KBM-7 (cell line): ENCODE measurements around the gene MAGI2.
"Not testable (repeated sequence)": the region's sequence is repeated elsewhere in the genome, so short reads cannot be mapped to it uniquely, and the experiment has no call there.

Source experiments
- DNase-seq: peaks from one replicate; pipeline ENCODE4 v3.0.0-alpha.2; 2015
- in situ Hi-C: fragments of 300-500 bp; cut with MboI; formaldehyde crosslinking; loops from 2 replicates; pipeline ENCODE4 v1.14.3; 2020; ENCODE audit warnings: low sequenced_read_pairs, low pct_unique_long_range_greater_than_20kb, mixed read lengths

MAGI2 gene

DNA sequence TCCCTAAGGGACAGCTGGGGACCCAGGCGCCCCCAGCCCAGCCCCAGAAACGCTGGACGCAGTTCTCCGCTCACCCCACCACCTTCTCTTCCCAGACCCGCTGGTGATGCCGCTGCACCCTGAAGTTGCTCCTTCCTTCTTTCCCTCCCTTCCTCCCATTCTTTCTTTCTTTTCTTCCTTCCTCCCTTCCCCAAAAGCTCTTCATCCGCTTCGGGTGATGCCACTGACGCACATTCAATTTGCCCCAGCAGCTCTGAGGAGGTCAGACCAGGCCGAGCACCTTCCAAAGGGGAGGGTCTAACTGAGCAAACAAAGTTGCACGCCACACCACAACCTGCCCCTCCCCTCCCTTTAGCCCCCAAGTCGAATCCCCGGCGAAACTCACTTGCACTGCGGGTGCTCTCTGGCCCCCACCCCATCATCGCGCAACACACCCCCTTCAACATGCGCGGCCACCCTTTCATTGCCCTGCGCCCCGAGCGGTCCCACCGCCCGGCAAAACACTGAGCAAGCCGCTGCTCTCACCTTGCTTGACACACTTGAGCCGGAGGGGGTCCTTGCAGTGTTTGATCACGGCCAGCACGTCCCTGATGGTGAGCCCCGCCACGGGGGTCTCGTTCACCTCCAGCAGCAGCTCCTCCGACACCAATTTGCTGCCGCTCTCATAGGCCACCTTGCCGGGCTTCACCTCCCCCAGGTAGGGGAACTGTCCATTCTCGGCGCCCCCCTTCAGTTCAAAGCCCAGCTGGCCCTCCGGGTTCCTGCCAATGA is 787 bp downstream of the MAGI2 start:
- in situ Hi-C loops = no loop called here
- no peak for DNase-seq

DNA sequence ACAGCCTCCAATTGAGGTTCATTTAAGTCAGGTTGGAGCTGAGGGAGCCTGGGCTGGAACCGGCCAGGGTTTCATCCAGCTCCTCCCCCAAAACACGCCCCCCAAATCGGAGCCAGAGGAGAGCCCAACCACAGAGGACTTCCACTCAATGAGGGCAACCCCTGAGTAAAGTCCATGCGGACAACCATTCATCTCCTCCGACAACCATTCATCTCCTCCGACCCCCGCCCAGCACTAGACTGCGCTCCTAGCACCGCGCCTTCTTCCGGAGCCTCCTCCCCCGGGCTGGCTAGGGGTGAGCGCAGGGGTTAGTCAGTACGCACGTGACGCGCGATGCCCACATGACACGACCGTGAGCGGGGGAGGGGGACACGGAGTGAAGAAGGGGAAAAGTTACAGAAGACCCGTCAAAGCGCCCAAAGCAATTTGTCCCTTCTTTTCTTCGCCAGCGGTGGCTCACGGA is 1.4 kb downstream of the MAGI2 start:
- DNase-seq = no peak
- in situ Hi-C loops = no loop called here

DNA sequence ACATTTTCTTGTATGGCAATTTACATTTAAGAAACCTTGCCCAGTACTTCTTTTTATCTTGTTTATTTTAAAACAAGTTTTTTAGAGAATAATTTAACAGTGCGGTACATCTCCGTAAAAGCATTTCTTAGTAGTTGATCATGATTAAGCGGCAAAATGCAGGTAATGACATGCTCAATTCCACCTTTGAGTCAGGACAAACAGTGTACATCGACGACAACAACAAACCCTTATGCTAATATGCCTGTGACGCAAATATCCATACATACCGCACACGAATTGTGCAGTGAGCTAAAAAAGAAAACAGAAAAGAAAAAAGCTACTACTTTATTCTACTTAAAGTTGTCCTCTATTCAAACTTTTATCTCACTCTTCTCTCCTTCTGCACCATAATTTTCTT is 1.9 kb downstream of the MAGI2 start:
- no peak for DNase-seq
- in situ Hi-C loops = no loop called here

DNA sequence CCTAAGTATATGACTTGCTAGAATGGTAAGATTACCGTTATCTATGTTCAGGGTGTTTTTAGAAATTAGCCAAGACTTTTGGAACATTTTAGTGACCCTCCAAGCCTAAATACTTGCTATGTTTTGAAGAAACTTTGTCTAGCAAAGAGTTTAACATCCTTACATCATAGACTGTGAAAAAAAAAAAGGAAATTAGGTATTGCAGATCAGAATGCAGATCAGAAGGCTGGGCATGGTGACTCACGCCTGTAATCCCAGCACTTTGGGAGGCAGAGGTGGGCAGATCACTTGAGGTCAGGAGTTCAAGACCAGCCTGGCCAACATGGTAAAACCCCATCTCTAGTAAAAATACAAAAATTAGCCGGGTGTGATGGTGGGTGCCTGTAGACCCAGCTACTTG is 10.7 kb downstream of the MAGI2 start:
- in situ Hi-C loops, DNase-seq: not testable (repeated sequence)

DNA sequence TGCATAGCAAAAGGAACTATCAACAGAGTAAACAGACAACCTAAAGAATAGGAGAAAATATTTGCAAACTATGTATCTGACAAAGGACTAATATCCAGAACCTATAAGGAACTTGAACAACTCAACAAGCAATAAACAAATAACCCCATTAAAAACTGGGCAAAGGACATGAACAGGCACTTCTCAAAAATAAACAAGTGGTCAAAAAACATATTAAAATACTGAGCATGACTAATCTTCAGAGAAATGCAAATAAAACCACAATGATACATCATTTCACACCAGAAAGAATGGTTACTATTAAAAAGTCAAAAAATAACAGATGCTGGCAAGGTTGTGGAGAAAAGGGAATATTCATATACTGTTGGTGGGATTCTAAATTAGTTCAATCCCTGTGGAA is 17.1 kb downstream of the MAGI2 start:
- in situ Hi-C loops = no loop called here
- no peak for DNase-seq

DNA sequence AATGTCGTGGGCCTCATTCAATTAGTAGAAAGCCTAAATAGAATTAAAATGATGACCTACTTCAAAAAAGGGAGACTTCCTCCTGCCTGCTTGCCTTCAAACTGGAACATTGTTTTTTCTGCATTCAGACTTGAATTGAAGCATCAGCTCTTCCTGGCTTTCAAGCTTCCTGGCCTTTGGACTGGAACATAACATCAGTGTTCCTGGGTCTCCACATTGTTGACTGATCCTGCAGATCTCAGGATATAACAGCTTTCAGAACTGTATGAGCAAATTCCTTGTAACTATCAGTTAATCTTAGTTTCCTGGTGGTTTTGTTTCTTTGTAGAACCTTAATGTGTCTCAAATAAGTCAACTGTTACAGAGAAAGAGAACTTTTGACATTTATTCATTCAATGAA is 18.6 kb downstream of the MAGI2 start:
- no peak for DNase-seq
- in situ Hi-C loops = no loop called here

DNA sequence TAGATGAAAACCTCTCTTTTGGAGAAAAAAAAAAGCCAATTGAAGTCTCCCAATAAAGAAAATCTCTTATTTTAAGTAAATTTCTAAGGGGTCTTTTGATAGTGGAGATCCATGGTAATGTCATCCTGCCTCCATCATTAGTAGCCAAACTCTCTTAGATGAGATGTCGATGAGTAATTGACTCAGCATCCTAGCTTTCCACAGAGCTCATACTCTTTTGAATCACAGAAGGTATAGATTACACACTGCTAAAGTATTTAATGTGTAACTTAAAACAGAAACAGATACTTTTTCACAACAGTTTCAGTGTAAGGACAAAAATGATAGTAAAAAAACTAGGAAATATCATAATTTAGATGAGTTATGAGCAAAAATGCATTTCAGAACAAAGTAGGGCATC is 19.4 kb downstream of the MAGI2 start:
- no peak for DNase-seq
- in situ Hi-C loops = no loop called here

DNA sequence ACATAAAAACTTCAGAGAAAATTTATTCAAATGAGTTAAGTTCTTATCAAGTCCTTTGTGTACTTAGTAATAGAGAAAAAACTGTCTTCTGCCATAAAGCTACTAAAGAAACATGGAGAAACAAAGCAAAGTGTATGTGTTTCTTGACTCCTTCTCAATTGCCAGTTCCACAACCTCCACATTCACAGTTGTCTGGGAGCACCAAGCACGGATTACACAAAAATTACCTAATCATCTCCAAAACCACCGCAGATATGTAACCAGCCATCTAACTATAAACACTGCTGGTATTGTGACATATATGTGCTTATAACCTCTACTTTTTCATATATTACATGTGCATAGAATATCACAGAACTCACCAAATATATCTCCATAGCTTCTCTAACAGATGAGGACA is 23.1 kb downstream of the MAGI2 start:
- in situ Hi-C loops = no loop called here
- no peak for DNase-seq

DNA sequence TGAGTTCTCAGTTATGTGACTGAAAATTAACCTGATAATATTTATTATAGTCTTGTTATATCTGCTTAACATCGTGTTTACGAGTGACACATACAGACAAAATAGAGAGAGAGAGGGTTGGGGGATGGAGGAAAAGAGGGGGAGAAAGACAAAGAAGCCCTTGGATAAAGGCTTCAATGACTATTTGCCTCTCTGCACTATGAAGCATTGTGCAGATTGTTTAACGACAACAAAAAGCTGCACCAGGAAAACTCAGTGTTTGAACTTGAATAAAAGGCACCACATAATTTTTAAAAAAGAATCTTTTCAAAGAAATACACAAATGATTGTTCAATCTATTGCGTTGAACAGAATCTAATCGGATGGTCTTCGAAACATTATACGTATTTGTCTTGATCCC is 27.8 kb downstream of the MAGI2 start:
- in situ Hi-C loops = no loop called here
- no peak for DNase-seq

DNA sequence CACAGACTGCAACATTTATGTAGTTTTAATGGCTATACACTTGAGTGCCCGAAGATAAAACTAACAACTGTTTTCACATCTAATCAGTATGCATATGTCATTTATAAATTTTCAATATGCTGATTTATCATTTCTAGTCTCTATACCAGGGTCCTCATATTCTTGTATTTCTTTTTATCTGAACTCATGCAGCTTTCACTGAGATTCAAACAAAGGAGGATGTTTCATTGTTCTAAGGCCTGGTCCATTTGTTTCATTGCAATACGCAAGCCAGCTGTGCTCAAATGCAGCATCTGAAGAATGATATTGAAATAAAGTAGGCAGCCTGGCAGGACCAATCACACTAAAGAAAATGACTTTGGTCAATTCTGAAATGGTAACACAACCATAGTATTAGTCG is 31.7 kb downstream of the MAGI2 start:
- DNase-seq = no peak
- in situ Hi-C loops = no loop called here

DNA sequence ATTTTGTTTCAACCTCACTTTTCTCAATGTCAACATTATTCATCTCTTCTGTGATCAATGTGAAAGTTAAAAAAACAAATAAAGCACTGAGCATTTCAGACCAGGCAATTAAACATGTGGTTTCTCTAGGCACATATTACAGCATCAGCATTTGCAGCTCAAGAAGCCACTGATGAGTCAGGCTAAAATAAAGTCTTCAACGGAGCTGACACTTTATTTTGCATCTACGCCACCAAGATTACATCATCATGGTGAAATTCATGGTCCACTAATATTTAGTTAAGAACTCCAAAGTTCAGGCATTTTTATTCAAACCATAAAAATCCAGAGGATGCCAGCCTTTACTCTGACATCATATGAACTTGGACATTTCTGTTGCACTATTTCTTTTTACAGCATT is 33.0 kb downstream of the MAGI2 start:
- in situ Hi-C loops = no loop called here
- DNase-seq = no peak

DNA sequence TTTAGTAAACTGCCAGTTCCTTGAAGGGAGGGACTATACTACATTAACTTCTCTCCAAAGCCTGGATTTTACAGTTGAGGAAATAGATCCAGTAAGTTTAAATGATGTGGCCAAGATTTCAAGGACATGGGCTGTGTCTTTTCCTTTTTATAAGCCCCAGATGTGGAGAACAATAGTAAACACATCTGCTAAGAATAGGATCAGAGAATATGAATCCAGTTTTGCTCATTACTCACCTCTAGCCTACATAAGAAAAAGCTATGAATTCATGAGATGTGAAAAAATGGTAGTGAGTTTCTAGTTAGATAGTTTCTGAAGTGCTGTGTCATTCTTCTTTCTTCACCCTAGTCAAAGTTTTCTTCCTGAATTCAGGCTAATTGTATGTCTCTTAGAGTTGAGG is 38.6 kb downstream of the MAGI2 start:
- no peak for DNase-seq

DNA sequence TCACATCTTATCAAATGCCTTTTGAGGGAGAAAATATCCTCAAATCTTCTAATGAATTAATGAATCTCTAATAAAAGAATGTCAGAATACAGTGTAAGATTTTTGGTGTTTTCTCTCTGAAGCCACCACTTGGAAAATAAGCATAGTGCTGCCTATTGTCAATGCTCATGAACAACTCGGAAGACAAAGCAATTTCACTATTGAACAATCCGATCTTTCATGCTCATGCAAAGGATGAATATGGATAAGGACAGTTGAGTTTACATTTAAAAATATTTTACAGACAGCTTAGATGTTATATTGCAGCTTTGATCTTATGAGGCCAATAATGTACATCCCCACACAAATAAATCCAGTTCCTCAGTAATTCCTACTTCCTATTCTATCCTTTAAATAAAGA is 40.6 kb downstream of the MAGI2 start:
- in situ Hi-C loops = no loop called here
- DNase-seq = no peak

More for the DNA sequence above, 38.6 kb downstream of the MAGI2 start:
- in situ Hi-C loops = no loop called here

DNA sequence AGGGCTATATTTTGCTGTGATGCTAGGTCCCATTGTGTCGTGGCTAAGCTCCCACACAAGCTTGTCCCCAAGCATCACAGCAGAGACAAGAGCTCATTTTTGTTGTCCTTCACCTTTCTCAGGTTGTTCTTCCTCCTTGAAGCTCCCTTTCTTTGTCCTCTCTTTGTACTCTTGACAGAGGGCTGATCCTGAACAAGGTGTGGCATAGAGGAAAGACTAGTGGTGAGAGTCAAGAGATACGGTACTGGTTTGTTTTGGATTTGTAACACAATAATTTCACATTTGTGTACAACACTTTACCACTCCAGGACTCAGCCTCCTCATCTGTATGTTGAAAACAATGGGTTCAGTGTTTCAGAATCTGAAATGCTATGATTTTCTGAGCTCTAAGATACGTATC is 41.0 kb downstream of the MAGI2 start:
- in situ Hi-C loops = no loop called here

DNA sequence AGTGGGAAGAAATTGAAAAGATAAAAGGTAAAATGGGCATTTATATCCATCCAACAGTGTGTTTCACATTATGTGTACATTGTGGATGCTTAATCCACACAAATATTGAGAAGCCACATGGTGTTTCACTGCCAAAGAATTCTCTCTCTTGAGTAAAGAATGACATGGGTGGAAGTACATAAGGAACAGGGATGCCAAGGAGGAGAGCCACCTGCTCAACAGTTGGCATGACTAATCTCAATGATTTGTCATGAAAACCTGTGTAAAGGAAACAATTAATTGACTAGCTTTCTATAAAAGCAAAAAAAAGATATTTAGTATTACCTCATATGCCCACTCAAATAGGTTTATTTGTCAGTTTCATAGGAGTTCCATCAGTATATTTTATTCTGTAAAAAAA is 43.1 kb downstream of the MAGI2 start:
- in situ Hi-C loops = no loop called here
- DNase-seq = no peak

More for the DNA sequence above, 41.0 kb downstream of the MAGI2 start:
- DNase-seq = no peak

DNA sequence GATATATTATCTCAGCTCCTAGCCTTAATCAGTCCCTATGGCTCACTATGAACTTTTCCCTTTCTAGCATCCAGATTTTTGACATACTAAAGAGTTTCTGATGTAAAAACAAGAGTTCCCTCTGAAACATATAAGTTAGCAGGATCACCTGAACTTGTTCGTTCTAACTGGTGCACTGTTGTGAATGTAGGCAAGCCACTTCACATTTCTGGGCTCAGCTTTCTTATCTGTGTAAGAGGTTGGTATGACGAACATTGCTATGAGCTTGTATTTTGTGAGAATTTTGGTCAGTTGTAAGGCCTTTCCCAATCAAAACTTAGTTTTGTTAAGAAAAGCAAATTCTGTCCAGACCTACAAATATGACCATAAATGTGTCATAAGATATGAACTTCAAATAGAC is 46.1 kb downstream of the MAGI2 start:
- in situ Hi-C loops = no loop called here
- DNase-seq = no peak

DNA sequence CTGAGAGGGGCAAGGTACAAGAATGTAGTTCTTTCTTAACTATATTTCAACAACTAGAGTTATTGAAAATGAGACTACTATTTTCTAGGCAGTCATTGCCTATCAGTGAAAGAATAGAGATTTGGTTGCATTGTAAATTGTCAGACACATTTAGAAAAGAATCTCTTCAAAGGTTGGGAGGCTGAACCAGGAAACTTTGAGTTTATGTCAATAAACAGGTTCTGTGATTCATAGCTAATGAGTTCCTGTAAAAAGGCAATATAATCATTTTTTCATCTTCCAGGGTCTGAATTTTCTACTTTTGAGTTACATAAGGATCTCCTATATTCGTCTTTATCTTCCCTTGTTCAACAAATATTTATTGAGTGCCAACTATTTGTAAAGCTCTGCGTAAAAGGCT is 47.1 kb downstream of the MAGI2 start:
- in situ Hi-C loops = no loop called here
- DNase-seq = no peak

DNA sequence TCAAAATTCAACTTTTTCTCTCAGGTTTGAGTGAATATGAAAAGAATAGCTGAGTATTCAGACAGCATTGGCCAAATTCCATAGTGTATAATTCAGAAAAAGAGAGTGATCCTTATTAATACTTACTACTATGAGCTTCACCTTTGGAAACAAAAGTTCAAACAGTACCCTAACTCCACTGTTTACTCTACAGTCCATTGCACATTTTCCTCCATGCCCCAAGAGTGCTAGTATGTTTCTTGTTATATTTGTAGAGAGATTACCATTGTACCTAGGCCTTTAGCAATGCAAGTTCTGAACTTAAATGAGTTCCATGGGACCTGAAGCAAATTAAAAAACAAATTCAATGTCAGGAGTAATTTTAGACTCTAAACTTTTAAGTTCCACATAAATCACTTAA is 48.1 kb downstream of the MAGI2 start:
- in situ Hi-C loops = no loop called here

DNA sequence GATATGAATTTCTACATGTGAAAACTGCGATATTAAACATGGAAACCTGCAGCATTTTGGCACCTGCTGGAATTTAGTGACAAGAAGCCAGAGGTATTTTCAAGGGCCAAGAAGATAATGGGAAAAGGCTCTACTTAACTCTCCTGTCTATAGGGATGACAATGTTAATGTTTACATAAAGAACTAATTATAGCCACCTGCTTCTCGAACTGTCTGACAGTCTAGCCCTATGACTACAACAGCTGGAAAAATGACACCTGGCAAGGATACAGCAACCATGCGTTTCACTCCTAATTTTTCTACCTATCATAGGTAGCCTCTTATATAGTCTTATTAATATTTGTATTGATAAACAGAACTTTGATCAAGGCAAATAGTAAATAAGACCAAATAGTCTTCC is 49.6 kb downstream of the MAGI2 start:
- in situ Hi-C loops = no loop called here
- DNase-seq = no peak

More for the DNA sequence above, 48.1 kb downstream of the MAGI2 start:
- DNase-seq = no peak

DNA sequence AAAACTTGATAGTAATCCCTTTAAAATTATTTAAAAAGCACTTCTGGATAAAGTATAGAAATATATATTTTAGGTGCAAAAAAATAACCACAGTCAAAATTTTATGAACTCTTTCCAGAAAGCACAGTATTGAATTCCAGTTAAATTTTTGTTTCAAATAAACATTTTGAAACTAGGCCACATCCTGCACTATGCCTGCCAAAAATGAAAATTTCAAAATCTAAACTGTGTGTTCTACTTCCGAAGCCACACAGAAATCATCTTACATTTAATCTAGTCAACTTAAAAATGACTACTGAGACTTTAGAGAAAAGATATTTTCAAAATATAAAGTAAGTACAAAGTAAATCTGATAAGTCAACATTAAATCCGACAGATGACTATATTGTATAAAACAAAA is 50.0 kb downstream of the MAGI2 start:
- no peak for DNase-seq
- in situ Hi-C loops = no loop called here

DNA sequence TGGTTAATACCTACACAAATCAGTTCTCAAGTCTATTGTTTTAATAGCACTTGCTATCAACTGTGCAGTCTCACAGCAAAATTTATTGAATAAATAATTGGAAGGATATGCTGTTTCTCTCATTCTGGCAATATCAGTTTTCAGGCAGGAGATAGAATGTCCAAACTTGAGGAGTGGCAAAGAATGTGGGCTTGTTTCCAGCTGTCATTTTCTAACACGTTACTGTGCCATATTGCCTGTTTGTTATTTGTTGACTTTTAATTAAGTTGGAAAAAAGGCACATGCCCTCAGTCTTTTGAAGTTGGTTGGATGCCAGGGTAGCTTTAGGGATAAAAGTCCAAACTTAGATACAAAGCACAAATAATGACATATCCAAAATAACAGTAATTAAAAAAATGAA is 52.2 kb downstream of the MAGI2 start:
- DNase-seq = no peak
- in situ Hi-C loops = no loop called here
